Fibroblast of lung (primary cell): ENCODE results near the gene LRRC52. TPM values are rescaled to one million over a fixed set of nuclear protein-coding genes. Genes with fewer than 3 reads are reported as not detected.
"Not testable (repeated sequence)": the region's sequence is repeated elsewhere in the genome, so short reads cannot be mapped to it uniquely, and the experiment has no call there.

Experiments used
- DNase-seq, 2 donors: peaks; one replicate each; pipeline versions ENCODE4 v3.0.0 to v3.0.0-alpha.2; 2010; ENCODE audit warnings: low read depth in 2 of 2
- H2AFZ ChIP-seq: 2 replicates; pipeline ENCODE4 v1.5.1; 2012; ENCODE audit warnings: low read length, control low read depth, inconsistent platforms
- H3K27ac ChIP-seq: 2 replicates; pipeline ENCODE4 v1.5.1; 2011; ENCODE audit warnings: low read length, control low read depth; ENCODE audit not compliant: insufficient read depth
- H3K27me3 ChIP-seq: 2 replicates; pipeline ENCODE4 v1.5.1; 2011; ENCODE audit warnings: mild to moderate bottlenecking, low read length; ENCODE audit not compliant: control insufficient read depth, insufficient read depth
- H3K36me3 ChIP-seq: 2 replicates; pipeline ENCODE4 v1.5.1; 2011; ENCODE audit warnings: low read length; ENCODE audit not compliant: control insufficient read depth, insufficient read depth
- H3K4me1 ChIP-seq: 2 replicates; pipeline ENCODE4 v1.5.1; 2011; ENCODE audit warnings: low read length; ENCODE audit not compliant: control insufficient read depth, insufficient read depth; ENCODE audit errors: extremely low read depth
- H3K4me2 ChIP-seq: 2 replicates; pipeline ENCODE4 v1.5.1; 2011; ENCODE audit warnings: low read length, control low read depth; ENCODE audit not compliant: insufficient read depth; ENCODE audit errors: extremely low read depth
- H3K4me3 ChIP-seq, 4 experiments: fragments of 200-600 bp in 1 of 4; sonication (generic) in 1 of 4; replicated peaks in 1 of 4; 2 replicates each; pipeline ENCODE4 v1.5.1; 2011 to 2016; ENCODE audit warnings: low read length in 4 of 4, low read depth in 3 of 4, mild to moderate bottlenecking in 3 of 4, control low read depth in 2 of 4, inconsistent platforms in 1 of 4, mixed read lengths in 1 of 4; ENCODE audit not compliant: insufficient read depth in 1 of 4; ENCODE audit errors: control extremely low read depth in 1 of 4
- H3K79me2 ChIP-seq: 2 replicates; pipeline ENCODE4 v1.5.1; 2012; ENCODE audit warnings: mild to moderate bottlenecking, low read length, inconsistent platforms; ENCODE audit not compliant: control insufficient read depth, insufficient read depth
- H3K9ac ChIP-seq: 2 replicates; pipeline ENCODE4 v1.5.1; 2011; ENCODE audit warnings: mild to moderate bottlenecking, low read length, control low read depth; ENCODE audit not compliant: insufficient read depth
- H3K9me3 ChIP-seq: 2 replicates; pipeline ENCODE4 v1.5.1; 2012; ENCODE audit warnings: low read depth, low read length; ENCODE audit not compliant: control insufficient read depth, insufficient read depth
- H4K20me1 ChIP-seq: 2 replicates; pipeline ENCODE4 v1.5.1; 2011; ENCODE audit warnings: low read length; ENCODE audit not compliant: control insufficient read depth, insufficient read depth; ENCODE audit errors: extremely low read depth
- CTCF ChIP-seq, 2 donors: IDR thresholded peaks in 1 of 2; conservative IDR thresholded peaks in 1 of 2; 1 replicate in 1 of 2; 2 replicates in 1 of 2; pipeline ENCODE4 v1.5.1; 2011 to 2012; ENCODE audit warnings: low read length in 2 of 2, control low read depth in 1 of 2, inconsistent platforms in 1 of 2, low read depth in 1 of 2, mild to moderate bottlenecking in 1 of 2
- EZH2 ChIP-seq: IDR thresholded peaks from 2 replicates; pipeline ENCODE4 v1.5.1; 2012; ENCODE audit warnings: low read length, control low read depth, mild to moderate bottlenecking; ENCODE audit errors: missing control alignments
- polyA plus RNA-seq, 2 donors: library from polyadenylated mRNA; depleted of rRNA in 1 of 2; stranded (reverse) in 1 of 2; unstranded in 1 of 2; fragments of >200 nt; gene quantifications; 2 replicates each; pipeline ENCODE4 v1.2.1, GENCODE V29; 2011 to 2012; ENCODE audit warnings: missing spikeins in 1 of 2
- total RNA-seq: library from RNA; depleted of rRNA; stranded (reverse); fragments of >200 nt; gene quantifications from 2 replicates; pipeline ENCODE4 v1.2.1, GENCODE V29; 2014

LRRC52 gene
- total and polyA plus RNA-seq, 2 donors (not counting 1 experiment from before 2014, with no cell fraction given): not detected

DNA sequence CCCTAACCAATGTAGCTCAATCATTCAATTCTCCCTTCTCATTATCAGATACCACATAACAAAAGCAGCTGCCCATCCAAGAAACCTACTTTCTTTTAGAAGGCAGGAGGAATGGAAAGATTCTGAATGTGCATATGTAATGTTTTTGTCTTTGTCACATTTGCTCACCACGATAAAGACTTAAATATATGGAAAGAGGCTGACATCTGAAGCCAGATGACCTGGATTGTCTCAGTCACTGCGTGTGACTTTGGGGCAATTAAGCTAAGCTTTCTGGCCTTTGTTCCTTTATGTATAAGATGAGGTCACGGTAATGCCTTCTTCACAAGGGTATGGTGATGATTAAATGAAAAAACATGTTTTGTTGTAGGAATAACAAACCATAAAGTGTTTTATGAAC lies 42.6 kb downstream of the LRRC52 start:
- Histone ChIP-seq H3K27ac (no peak overlapping the region), H3K4me2 (no peak overlapping the region), H3K36me3 (no peaks in the 10 kb centered on the region), H4K20me1 (no peaks in the 10 kb centered on the region), H3K4me1 (no peaks in the 10 kb centered on the region), H3K4me3 (no peak overlapping the region), H3K9me3 (no peaks in the 10 kb centered on the region), H2AFZ (no peak overlapping the region), H3K27me3 (peaks cover 2% of the 10 kb centered on the region), H3K79me2 (no peaks in the 10 kb centered on the region), H3K9ac (no peak overlapping the region)
- TF ChIP-seq CTCF (conservative IDR thresholded peaks at IDR 0.05 in 1 of 2, IDR thresholded peaks at IDR 0.05 in 1 of 2; ENCODE audit: low read depth in 1 of 2, low read length in 2 of 2) (no peak), EZH2 (no peak)
- no peak for DNase-seq

GRCh38 chr1:165591391-165591790 lies 47.6 kb downstream of the LRRC52 start:
- not testable (repeated sequence) for H3K9ac ChIP-seq, DNase-seq, H3K4me3 ChIP-seq, H3K4me2 ChIP-seq, H3K36me3 ChIP-seq, H3K4me1 ChIP-seq, H4K20me1 ChIP-seq, H3K79me2 ChIP-seq, H2AFZ ChIP-seq, H3K9me3 ChIP-seq, H3K27ac ChIP-seq
- H3K27me3 ChIP-seq: peaks cover 13% of the 10 kb centered on the region

DNA sequence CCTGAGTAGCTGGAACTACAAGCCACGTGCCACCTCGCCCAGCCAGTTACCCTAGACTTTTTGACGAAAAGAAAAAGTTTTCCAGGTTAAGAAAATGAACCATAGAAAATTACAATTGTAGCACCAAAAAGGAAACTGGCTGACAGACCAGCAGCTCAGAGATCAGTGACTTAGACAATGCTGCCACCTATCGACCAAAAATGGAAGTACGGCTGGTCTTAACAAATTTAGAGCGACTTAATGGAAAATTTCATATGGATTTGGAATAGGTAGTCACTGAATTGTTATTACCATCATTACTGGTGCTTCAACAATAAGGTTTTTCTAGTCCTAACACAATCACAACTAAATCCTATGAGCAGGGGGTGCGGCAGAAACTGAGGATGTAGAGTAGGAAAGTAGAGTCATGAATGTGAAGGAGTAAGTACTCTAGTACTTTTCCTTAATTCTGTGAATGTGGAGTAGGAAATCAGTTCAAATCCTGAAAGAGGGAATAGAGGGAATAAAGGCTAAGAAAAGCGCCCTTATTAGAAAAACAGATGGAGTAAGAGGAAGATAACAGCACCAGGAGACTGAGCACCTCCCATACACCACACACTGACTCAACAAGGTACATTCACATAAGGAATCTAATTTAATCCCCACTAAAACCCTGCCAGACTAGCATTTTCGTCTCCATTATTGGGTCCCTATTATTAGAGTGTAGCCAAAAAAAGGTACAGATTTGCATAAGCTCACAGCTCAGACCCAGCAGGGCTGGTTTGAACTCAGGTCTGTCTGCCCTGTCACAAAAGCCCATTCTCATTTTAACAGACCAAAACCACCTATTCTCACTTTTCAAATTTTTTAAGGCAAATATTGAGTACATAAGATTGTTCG lies 49.4 kb downstream of the LRRC52 start:
- peak; percentile 44 to 84 for DNase-seq
- TF ChIP-seq CTCF (conservative IDR thresholded peaks at IDR 0.05 in 1 of 2, IDR thresholded peaks at IDR 0.05 in 1 of 2; ENCODE audit: low read depth in 1 of 2, low read length in 2 of 2): peak; percentile 86 to 87
- no peak for TF ChIP-seq EZH2

More for the DNA sequence above, 49.4 kb downstream of the LRRC52 start:
- no peaks in the 10 kb centered on the region for H3K36me3 ChIP-seq
- H3K4me3 ChIP-seq: no peak overlapping the region
- H2AFZ ChIP-seq: no peak overlapping the region
- H3K79me2 ChIP-seq: no peaks in the 10 kb centered on the region
- H4K20me1 ChIP-seq: no peaks in the 10 kb centered on the region
- no peak overlapping the region for H3K4me2 ChIP-seq
- H3K4me1 ChIP-seq: peaks cover 5% of the 10 kb centered on the region
- peaks cover 13% of the 10 kb centered on the region for H3K27me3 ChIP-seq
- H3K27ac ChIP-seq: no peak overlapping the region
- H3K9me3 ChIP-seq: no peaks in the 10 kb centered on the region
- H3K9ac ChIP-seq: no peak overlapping the region
